GM12878 (cell line): Measurements from ENCODE around the gene POMT1. TPM values are rescaled to one million over a fixed set of nuclear protein-coding genes. Genes with fewer than 3 reads are reported as not detected.

Experiments used
- ATAC-seq: fragments of 200-7000 bp; cut with Tn5 transposase; 3 replicates; pipeline ENCODE4 v1.9.1; 2020; ENCODE audit warnings: mild to moderate bottlenecking, moderate library complexity
- BruUV-seq: library from RNA; stranded (reverse); fragments of 400-500 nt; replicated peaks from 2 replicates; lab custom pipeline; 2021; lab: Mats Ljungman, UMichigan
- CTCF ChIA-PET: fragments of 300-600 bp; sonication (Branson Sonifier 250); formaldehyde crosslinking; extraction: SDS; loops from one replicate; lab custom pipeline; 2021; ENCODE audit warnings: inconsistent platforms; lab: Yijun Ruan, JAX
- POLR2A ChIA-PET: fragments of 350-600 bp; formaldehyde crosslinking; extraction: SDS; loops from one replicate; lab custom pipeline; 2021; ENCODE audit warnings: inconsistent platforms; lab: Charles Lee
- RAD21 ChIA-PET: fragments of 300-600 bp; sonication (Branson Sonifier 250); formaldehyde crosslinking; loops from one replicate; lab custom pipeline; 2023; ENCODE audit warnings: antibody characterized with exemption; ENCODE audit not compliant: unreplicated experiment; lab: Charles Lee
- SMC1A ChIA-PET: fragments of 300-600 bp; sonication (Branson Sonifier 250); formaldehyde crosslinking; loops from one replicate; lab custom pipeline; 2023; ENCODE audit not compliant: unreplicated experiment, uncharacterized antibody; lab: Charles Lee
- DNase-seq: peaks from one replicate; pipeline ENCODE4 v3.0.0-alpha.2; 2011; ENCODE audit warnings: low read depth, low spot score
- FAIRE-seq: peaks from 3 replicates; lab custom pipeline; 2011; peaks lifted over from hg19 to GRCh38; lab: Jason Lieb, UNC
- H2AFZ ChIP-seq: 2 replicates; pipeline ENCODE4 v1.6.0; 2011; ENCODE audit warnings: low read depth, low read length, control low read depth; ENCODE audit not compliant: control insufficient read depth
- H3K27ac ChIP-seq: 2 replicates; pipeline ENCODE4 v1.5.1; 2011; ENCODE audit warnings: control low read depth; ENCODE audit not compliant: control insufficient read depth, insufficient read depth
- H3K27me3 ChIP-seq, 2 experiments: replicated peaks in 1 of 2; 2 replicates each; pipeline versions ENCODE4 v1.6.0 to v1.6.1; 2011; ENCODE audit warnings: low read length in 1 of 2; ENCODE audit not compliant: control insufficient read depth in 2 of 2, insufficient read depth in 2 of 2
- H3K36me3 ChIP-seq, 2 experiments: 2 replicates each; pipeline ENCODE4 v1.5.1; 2011; ENCODE audit warnings: low read length in 1 of 2; ENCODE audit not compliant: control insufficient read depth in 2 of 2, insufficient read depth in 2 of 2
- H3K4me1 ChIP-seq: 2 replicates; pipeline ENCODE4 v1.6.1; 2011; ENCODE audit warnings: mild to moderate bottlenecking, low read length, moderate library complexity, mixed read lengths; ENCODE audit not compliant: control insufficient read depth, insufficient read depth
- H3K4me2 ChIP-seq: 2 replicates; pipeline ENCODE4 v1.6.0; 2011; ENCODE audit warnings: control low read depth; ENCODE audit not compliant: control insufficient read depth, insufficient read depth
- H3K4me3 ChIP-seq: fragments of 200-600 bp; sonication (generic); 2 replicates; pipeline ENCODE4 v1.5.1; 2016
- H3K79me2 ChIP-seq: 2 replicates; pipeline ENCODE4 v1.6.0; 2011; ENCODE audit warnings: low read length; ENCODE audit not compliant: control insufficient read depth, insufficient read depth
- H3K9ac ChIP-seq: 2 replicates; pipeline ENCODE4 v1.8.0; 2011; ENCODE audit warnings: low read length, control low read depth, mixed read lengths; ENCODE audit not compliant: control insufficient read depth, insufficient read depth
- H3K9me3 ChIP-seq: replicated peaks from 3 replicates; pipeline ENCODE4 v1.5.1; 2011; ENCODE audit warnings: mild to moderate bottlenecking, low read length; ENCODE audit not compliant: control insufficient read depth, insufficient read depth
- H4K20me1 ChIP-seq: 2 replicates; pipeline ENCODE4 v1.6.0; 2011; ENCODE audit not compliant: control insufficient read depth, insufficient read depth
- BRCA1 ChIP-seq: IDR thresholded peaks from 2 replicates; pipeline ENCODE4 v1.6.1; 2011; ENCODE audit warnings: low read depth, low read length, improper control_type of control experiment
- CEBPZ ChIP-seq: fragments of 150-350 bp; IDR thresholded peaks from 2 replicates; pipeline ENCODE4 v1.6.1; 2016; ENCODE audit warnings: low read depth, low read length
- CUX1 ChIP-seq: IDR thresholded peaks from 2 replicates; pipeline ENCODE4 v1.6.1; 2012; ENCODE audit warnings: improper control_type of control experiment, low read depth, low read length; ENCODE audit not compliant: insufficient replicate concordance
- FOXK2 ChIP-seq: fragments of 450-650 bp; IDR thresholded peaks from 2 replicates; pipeline ENCODE4 v1.6.1; 2017; ENCODE audit warnings: mild to moderate bottlenecking, moderate library complexity
- MYC ChIP-seq: IDR thresholded peaks from 2 replicates; pipeline ENCODE4 v1.6.1; 2011; ENCODE audit warnings: mild to moderate bottlenecking, low read length, moderate library complexity, inconsistent platforms; ENCODE audit not compliant: insufficient read depth, insufficient replicate concordance, insufficient read length, severe bottlenecking
- PAX5 ChIP-seq: IDR thresholded peaks from 2 replicates; pipeline ENCODE4 v1.6.1; 2011; ENCODE audit warnings: low read depth, low read length, borderline replicate concordance
- RAD21 ChIP-seq: IDR thresholded peaks from 2 replicates; pipeline ENCODE4 v1.6.1; 2011; ENCODE audit warnings: mild to moderate bottlenecking, low read depth, low read length, moderate library complexity; ENCODE audit not compliant: insufficient read depth
- RB1 ChIP-seq: fragments of 450-650 bp; formaldehyde crosslinking; IDR thresholded peaks from 2 replicates; pipeline ENCODE4 v1.6.1; 2017; ENCODE audit warnings: mild to moderate bottlenecking, borderline replicate concordance
- RBBP5 ChIP-seq: fragments of 200-600 bp; sonication (generic); conservative IDR thresholded peaks from 2 replicates; pipeline ENCODE4 v1.6.1; 2016
- WGBS: methylation state at CpG from one replicate; pipeline ENCODE4 v1.1.6; 2016; ENCODE audit warnings: low lambda C conversion rate; ENCODE audit not compliant: insufficient replicate concordance, insufficient coverage; ENCODE audit errors: missing lambda C conversion rate; 5-methylcytosine and 5-hydroxymethylcytosine counted together
- in situ Hi-C: fragments of 300-500 bp; cut with MboI; formaldehyde crosslinking; loops from 9 replicates; pipeline ENCODE4 v1.14.3; 2018; ENCODE audit warnings: mixed read lengths
- intact Hi-C: fragments of 100-400 bp; cut with micrococcal nuclease; formaldehyde crosslinking; loops from one replicate; pipeline ENCODE4 v1.14.2; 2022; ENCODE audit not compliant: unreplicated experiment
- polyA plus RNA-seq, 11 experiments: library from polyadenylated mRNA; depleted of rRNA in 4 of 11; unstranded in 6 of 11; stranded (reverse) in 5 of 11; fragments of >200 nt; fragmentation: Nextera tagmentation in 4 of 11; fragmentation: Illumina TruSeq in 1 of 11; extraction: Ambion mirVana in 4 of 11; extraction: Trizol in 1 of 11; gene quantifications; 1 replicate in 1 of 11; 2 replicates in 10 of 11; pipeline versions ENCODE4 v1.2.1 to v1.2.3, GENCODE V29; 2011 to 2016; ENCODE audit warnings: inconsistent platforms in 2 of 11, missing spikeins in 2 of 11, low read depth in 1 of 11
- total RNA-seq, 4 experiments: library from RNA; depleted of rRNA in 3 of 4; stranded (reverse); fragments of >200 nt in 3 of 4; fragmentation: Illumina TruSeq in 1 of 4; extraction: Trizol in 1 of 4; gene quantifications; 2 replicates each; pipeline versions ENCODE4 v1.2.1 to v1.2.3, GENCODE V29; 2013 to 2021

POMT1 gene
- total and polyA plus RNA-seq, 10 of the 15 experiments (the other 5 are each of a cell fraction or from before 2014, with no cell fraction given), result 1.2 to 19.2 (median 12.6) TPM

- TF ChIP-seq CEBPZ (no peak), RBBP5 (no peak), MYC (no peak)
Measured at GRCh38 chr9:131529597-131530545, 27.2 kb downstream of the POMT1 start (continued).

GRCh38 chr9:131530546-131530919, 27.8 kb downstream of the POMT1 start:
- ChIA-PET SMC1A (no interaction called here), RAD21 (no interaction called here), CTCF (no interaction called here), POLR2A (no interaction called here)
- intact Hi-C loops, result loop anchor here (2.0 to 10.0 kb wide), 2 partner anchors 28 to 214 kb away; partner anchors contain the start of genes POMT1 and RAPGEF1
- peak overlapping the region; percentile 83 for H3K9ac ChIP-seq
- ATAC-seq, result peak; percentile 55
- H3K79me2 ChIP-seq, result peaks cover 11% of the 10 kb centered on the region
- in situ Hi-C loops, result no loop called here
- no peak for DNase-seq
- FAIRE-seq, result no peak
- WGBS, result 2% methylated on average over 23 of the region's 29 CpGs
- BruUV-seq, result no TSS peak
- peak overlapping the region; percentile 29; the same call in 1 of the 2 replicates for H2AFZ ChIP-seq
- H3K9me3 ChIP-seq, result no peaks in the 10 kb centered on the region
- H3K36me3 ChIP-seq, result peaks cover 2 to 5% of the 10 kb centered on the region in 2 experiments; a peak in 2 of 4 replicates
- peak overlapping the region; percentile 65 for H3K27ac ChIP-seq
- no peaks in the 10 kb centered on the region for H4K20me1 ChIP-seq
- peaks cover 4% of the 10 kb centered on the region for H3K4me1 ChIP-seq
- peak overlapping the region; percentile 68 for H3K4me2 ChIP-seq
- H3K27me3 ChIP-seq, result no peaks in the 10 kb centered on the region
- H3K4me3 ChIP-seq, result peak overlapping the region; percentile 81
- TF ChIP-seq FOXK2, result no peak
- TF ChIP-seq CUX1, result no peak
- TF ChIP-seq BRCA1, result no peak
- no peak for TF ChIP-seq PAX5
- TF ChIP-seq RB1, result no peak
- TF ChIP-seq RAD21, result peak; percentile 26; the same call in 1 of the 2 replicates
